ENCODE results near the gene NRP1. TPM values are rescaled to one million over a fixed set of nuclear protein-coding genes. Genes with fewer than 3 reads are reported as not detected.

Gene NRP1
- total and polyA plus RNA-seq, 2 donors (not counting 3 experiments of a cell fraction or from before 2014, with no cell fraction given): 122 to 306 TPM

DNA sequence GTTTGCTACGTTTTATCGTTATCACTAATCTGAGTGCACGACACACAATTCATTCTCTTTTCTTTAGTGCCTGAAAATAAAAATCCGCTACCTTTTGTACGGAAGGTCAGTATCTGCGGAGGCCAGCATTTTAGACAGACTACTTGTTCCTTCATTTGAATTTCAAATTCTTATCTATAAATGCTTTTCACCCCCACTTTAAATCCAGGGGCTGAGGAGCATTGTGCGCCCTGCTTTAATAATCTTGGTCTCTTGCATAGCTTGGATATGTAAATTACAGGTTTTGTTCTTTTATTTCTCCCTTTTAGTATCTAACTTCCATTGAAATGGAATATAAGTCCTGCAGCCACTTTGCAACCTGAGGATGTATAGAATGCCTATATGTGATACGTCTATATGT lies 44.7 kb downstream of the NRP1 start:
- intact Hi-C loops (cut with micrococcal nuclease) (no loop called here), dilution Hi-C loops (cut with MboI; ENCODE audit: extremely low pct_ligation_motif_present, low sequenced_read_pairs) (no loop called here)
- BruUV-seq (replicated peaks): no TSS peak
- Histone ChIP-seq H4K20me1 (replicated peaks; ENCODE audit: control insufficient read depth, extremely low read depth, insufficient read depth, low read length) (no peaks in the 10 kb centered on the region), H3K9me1 (replicated peaks; ENCODE audit: control insufficient read depth, extremely low read depth, insufficient read depth, low read length) (no peaks in the 10 kb centered on the region), H3K79me2 (ENCODE audit: control insufficient read depth, insufficient read depth, low read length) (peaks cover 98% of the 10 kb centered on the region), H3K27me3 (ENCODE audit: control insufficient read depth in 2 of 2, insufficient read depth in 2 of 2, low read length in 2 of 2) (no peaks in the 10 kb centered on the region), H3K36me3 (ENCODE audit: control insufficient read depth in 2 of 2, extremely low read depth in 1 of 2, insufficient read depth in 2 of 2, low read length in 2 of 2) (peaks cover 3 to 5% of the 10 kb centered on the region in 2 experiments), H3K4me1 (ENCODE audit: control insufficient read depth, extremely low read depth, insufficient read depth, low read length) (peaks cover 48% of the 10 kb centered on the region), H3K4me2 (ENCODE audit: insufficient read depth, low read length) (no peak overlapping the region), H3K9me3 (replicated peaks; ENCODE audit: control insufficient read depth, insufficient read depth, low read length) (no peaks in the 10 kb centered on the region), H2AFZ (ENCODE audit: low read depth, low read length) (no peak overlapping the region), H3K27ac (ENCODE audit: insufficient read depth, low read depth, low read length) (no peak overlapping the region), H3K9ac (replicated peaks; ENCODE audit: extremely low read depth, insufficient read depth, low read length) (no peak overlapping the region), H3K4me3 (replicated peaks in 1 of 3; ENCODE audit: insufficient read depth in 1 of 3, low read depth in 1 of 3, low read length in 3 of 3) (no peak overlapping the region)
- FAIRE-seq: no peak
- TF ChIP-seq EZH2 (IDR thresholded peaks at IDR 0.05; ENCODE audit: borderline replicate concordance, low read depth, low read length, severe bottlenecking): no peak
- TF ChIP-seq GATA2 (IDR thresholded peaks at IDR 0.05; ENCODE audit: insufficient read depth, insufficient read length, low read depth, low read length): no peak
- TF ChIP-seq, protein P1, sequence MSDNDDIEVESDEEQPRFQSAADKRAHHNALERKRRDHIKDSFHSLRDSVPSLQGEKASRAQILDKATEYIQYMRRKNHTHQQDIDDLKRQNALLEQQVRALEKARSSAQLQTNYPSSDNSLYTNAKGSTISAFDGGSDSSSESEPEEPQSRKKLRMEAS (IDR thresholded peaks at IDR 0.05; ENCODE audit: insufficient read depth, insufficient read length): no peak
- no peak for TF ChIP-seq MYC (IDR thresholded peaks at IDR 0.05; ENCODE audit: low read depth, low read length)
- TF ChIP-seq, protein P2, sequence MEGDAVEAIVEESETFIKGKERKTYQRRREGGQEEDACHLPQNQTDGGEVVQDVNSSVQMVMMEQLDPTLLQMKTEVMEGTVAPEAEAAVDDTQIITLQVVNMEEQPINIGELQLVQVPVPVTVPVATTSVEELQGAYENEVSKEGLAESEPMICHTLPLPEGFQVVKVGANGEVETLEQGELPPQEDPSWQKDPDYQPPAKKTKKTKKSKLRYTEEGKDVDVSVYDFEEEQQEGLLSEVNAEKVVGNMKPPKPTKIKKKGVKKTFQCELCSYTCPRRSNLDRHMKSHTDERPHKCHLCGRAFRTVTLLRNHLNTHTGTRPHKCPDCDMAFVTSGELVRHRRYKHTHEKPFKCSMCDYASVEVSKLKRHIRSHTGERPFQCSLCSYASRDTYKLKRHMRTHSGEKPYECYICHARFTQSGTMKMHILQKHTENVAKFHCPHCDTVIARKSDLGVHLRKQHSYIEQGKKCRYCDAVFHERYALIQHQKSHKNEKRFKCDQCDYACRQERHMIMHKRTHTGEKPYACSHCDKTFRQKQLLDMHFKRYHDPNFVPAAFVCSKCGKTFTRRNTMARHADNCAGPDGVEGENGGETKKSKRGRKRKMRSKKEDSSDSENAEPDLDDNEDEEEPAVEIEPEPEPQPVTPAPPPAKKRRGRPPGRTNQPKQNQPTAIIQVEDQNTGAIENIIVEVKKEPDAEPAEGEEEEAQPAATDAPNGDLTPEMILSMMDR (IDR thresholded peaks at IDR 0.05; ENCODE audit: extremely low read depth in 1 of 2, insufficient read depth in 1 of 2, low read depth in 1 of 2, low read length in 2 of 2): no peak
- no peak for TF ChIP-seq POLR2A (IDR thresholded peaks at IDR 0.05; ENCODE audit: low read depth, low read length)
- no peak for TF ChIP-seq FOS (IDR thresholded peaks at IDR 0.05; ENCODE audit: borderline replicate concordance, insufficient read depth, low read length)
- TF ChIP-seq JUN (IDR thresholded peaks at IDR 0.05; ENCODE audit: borderline replicate concordance, insufficient read depth, insufficient read length, low read depth): no peak
- TF ChIP-seq POLR2AphosphoS5 (IDR thresholded peaks at IDR 0.05; ENCODE audit: insufficient read depth, low read depth, low read length): no peak
- POLR2A ChIA-PET: no interaction called here
- CTCF ChIA-PET: no interaction called here
- DNase-seq (ENCODE audit: low read depth, low spot score): no peak

Measured in endothelial cell of umbilical vein (primary cell).